GM12875 (cell line): ENCODE data around the gene RPS19BP1.

ENCODE experiments used
- H3K4me3 ChIP-seq: one replicate; pipeline ENCODE4 v1.5.1; 2011; ENCODE audit warnings: low read depth, low read length, control low read depth
- CTCF ChIP-seq: IDR thresholded peaks from 2 replicates; pipeline ENCODE4 v1.5.1; 2011; ENCODE audit warnings: low read depth, mild to moderate bottlenecking, control low read depth, inconsistent platforms, low read length, moderate library complexity, borderline replicate concordance; ENCODE audit not compliant: insufficient read depth

The RPS19BP1 gene

GRCh38 chr22:39528681-39529486 lies 3.7 kb downstream of the RPS19BP1 start:
- H3K4me3 ChIP-seq: peak overlapping the region; percentile 52
- peak; percentile 100 for TF ChIP-seq CTCF

DNA sequence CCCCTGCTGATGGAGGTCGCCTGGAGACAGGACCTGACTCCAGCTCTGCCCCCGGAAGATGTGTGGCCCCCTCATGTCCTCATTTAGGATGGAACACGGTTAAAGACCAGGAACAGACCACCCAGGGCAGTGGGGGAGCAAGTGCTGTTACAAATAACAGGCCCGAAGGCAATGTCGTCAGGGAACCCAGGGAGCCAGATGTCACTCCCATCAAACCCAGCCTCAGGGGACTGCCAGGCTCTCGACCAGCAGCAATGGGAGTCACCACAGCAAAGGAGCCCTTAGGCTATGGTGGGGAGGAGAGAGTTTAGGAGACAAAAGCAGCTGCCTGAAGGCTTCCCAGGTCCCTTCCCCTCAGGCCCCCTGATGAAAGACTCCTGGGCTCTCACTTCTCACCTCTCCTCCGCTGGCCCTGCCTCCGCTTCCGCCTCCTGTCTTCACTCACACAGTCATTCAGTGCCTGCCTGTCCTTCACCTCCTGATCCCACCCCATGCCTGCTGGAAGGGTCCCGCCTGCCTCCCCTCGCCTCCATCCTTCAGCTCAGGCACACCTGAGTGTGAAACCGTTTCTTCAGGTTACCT lies 4.4 kb downstream of the RPS19BP1 start:
- peak overlapping the region; percentile 52 for H3K4me3 ChIP-seq
- no peak for TF ChIP-seq CTCF

DNA sequence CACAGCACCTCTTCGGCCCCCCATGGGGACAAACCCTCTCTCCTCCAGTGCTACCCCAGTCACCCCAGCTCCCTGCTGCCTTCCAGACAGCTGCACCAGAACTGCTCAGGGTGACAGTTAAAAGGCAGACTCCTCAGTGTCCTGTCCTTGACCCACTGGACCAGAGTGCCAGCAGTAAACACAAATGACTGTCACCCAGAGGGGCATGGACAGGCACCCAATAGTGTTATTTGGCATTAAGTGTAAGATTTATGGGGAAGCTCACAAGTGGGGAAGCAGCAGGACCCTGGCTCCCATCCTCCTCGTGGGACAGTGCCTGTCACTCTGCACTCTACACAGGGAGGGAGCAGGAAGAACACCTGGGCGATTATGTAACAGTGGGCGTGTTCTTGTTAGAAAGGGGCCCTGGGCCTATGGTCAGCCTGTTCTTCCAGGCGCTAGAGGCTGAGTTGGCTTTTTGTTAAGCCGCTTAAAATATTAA lies 5.0 kb downstream of the RPS19BP1 start:
- no peak overlapping the region for H3K4me3 ChIP-seq
- TF ChIP-seq CTCF: no peak

GRCh38 chr22:39526736-39527171 lies 5.8 kb downstream of the RPS19BP1 start:
- TF ChIP-seq CTCF: no peak
- H3K4me3 ChIP-seq: no peak overlapping the region

- TF ChIP-seq CTCF: no peak
- H3K4me3 ChIP-seq: no peak overlapping the region
Observed at GRCh38 chr22:39525658-39525975, 6.9 kb downstream of the RPS19BP1 start.

DNA sequence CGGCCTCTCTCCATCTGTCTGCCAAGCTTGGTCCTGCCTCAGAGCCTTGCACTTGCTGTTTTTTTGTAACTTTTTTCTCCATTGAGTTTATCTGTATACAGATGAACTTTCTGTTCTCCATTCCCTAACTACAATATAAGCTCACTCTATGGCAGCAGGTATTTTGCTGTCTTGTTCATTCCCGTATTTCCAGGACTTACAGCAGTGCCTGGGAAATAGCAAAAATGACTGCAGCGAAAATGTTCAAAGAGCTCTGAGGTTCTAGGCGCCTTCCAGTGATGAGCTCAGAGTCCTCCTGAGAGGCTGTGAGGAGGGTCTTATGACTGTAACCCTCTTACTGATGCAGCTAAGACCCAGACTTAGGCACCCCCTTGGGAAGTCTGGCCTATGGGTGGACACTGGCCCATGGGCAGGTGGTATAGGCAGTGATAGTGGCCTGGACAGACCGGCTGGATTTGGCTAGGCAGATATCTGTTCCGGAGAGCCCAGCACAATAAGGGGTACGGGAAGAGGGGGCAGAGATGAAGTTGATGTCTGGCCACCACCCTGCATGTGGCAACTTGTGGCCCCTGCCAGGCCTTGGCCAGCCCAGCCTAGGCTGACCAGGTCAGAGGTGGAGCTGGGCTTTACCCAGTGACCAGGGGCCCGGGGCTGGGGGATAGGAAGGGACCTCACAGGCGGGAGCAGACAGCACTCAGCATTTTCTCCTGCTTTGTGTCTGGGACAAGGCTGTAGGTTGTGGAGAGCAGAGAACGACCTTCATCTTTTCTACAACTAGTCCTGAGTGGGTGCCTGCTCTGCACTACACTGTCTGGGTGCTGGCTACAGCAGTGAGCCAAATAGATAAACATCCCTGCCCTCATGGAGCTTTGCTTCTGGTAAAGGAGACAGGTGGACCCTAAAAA lies 7.5 kb downstream of the RPS19BP1 start:
- TF ChIP-seq CTCF: no peak
- H3K4me3 ChIP-seq: no peak overlapping the region
